HepG2 (cell line): ENCODE results near the gene C1R. TPM values are rescaled to one million over a fixed set of nuclear protein-coding genes. Genes with fewer than 3 reads are reported as not detected.

Experiments used
- ATAC-seq: fragments of 200-7000 bp; cut with Tn5 transposase; 3 replicates; pipeline ENCODE4 v1.9.1; 2020; ENCODE audit warnings: mild to moderate bottlenecking, moderate library complexity
- BruUV-seq: library from RNA; stranded (reverse); fragments of 400-500 nt; replicated peaks from 2 replicates; lab custom pipeline; 2021; lab: Mats Ljungman, UMichigan
- CTCF ChIA-PET: fragments of 300-600 bp; formaldehyde crosslinking; extraction: SDS; loops from one replicate; lab custom pipeline; 2021; ENCODE audit warnings: low total read pairs, inconsistent platforms, low intra/inter-chr PET ratio; lab: Yijun Ruan, JAX
- POLR2A ChIA-PET: fragments of 350-600 bp; sonication (Branson Sonifier 250); formaldehyde crosslinking; loops from one replicate; lab custom pipeline; 2020; ENCODE audit warnings: antibody characterized with exemption, inconsistent platforms; lab: Yijun Ruan, JAX
- DNase-seq: peaks from one replicate; pipeline ENCODE4 v3.0.0-alpha.2; 2015; ENCODE audit warnings: low spot score
- FAIRE-seq: peaks from 3 replicates; lab custom pipeline; 2011; peaks lifted over from hg19 to GRCh38; lab: Jason Lieb, UNC
- H2AFZ ChIP-seq: one replicate; pipeline ENCODE4 v1.6.1; 2011; ENCODE audit warnings: low read length, inconsistent platforms
- H3K27ac ChIP-seq: fragments of 300-600 bp; 3 replicates; pipeline ENCODE4 v1.8.0; 2011; ENCODE audit warnings: mixed run types, mild to moderate bottlenecking, mixed read lengths, low read length, inconsistent platforms; ENCODE audit not compliant: insufficient read depth; ENCODE audit errors: extremely low read length
- H3K27me3 ChIP-seq, 2 experiments: fragments of 200-600 bp in 1 of 2; 2 replicates in 1 of 2; 3 replicates in 1 of 2; pipeline versions ENCODE4 v1.6.0 to v1.8.0; 2011; ENCODE audit warnings: low read length in 2 of 2, mild to moderate bottlenecking in 2 of 2, moderate library complexity in 2 of 2, inconsistent platforms in 1 of 2; ENCODE audit not compliant: insufficient read depth in 2 of 2, control insufficient read depth in 1 of 2
- H3K36me3 ChIP-seq, 2 experiments: fragments of 200-600 bp in 1 of 2; replicated peaks in 1 of 2; 2 replicates in 1 of 2; 3 replicates in 1 of 2; pipeline versions ENCODE4 v1.5.1 to v1.8.0; 2011; ENCODE audit warnings: low read length in 2 of 2, inconsistent platforms in 1 of 2; ENCODE audit not compliant: insufficient read depth in 2 of 2, control insufficient read depth in 1 of 2
- H3K4me1 ChIP-seq: 2 replicates; pipeline ENCODE4 v1.5.1; 2012; ENCODE audit warnings: low read length, inconsistent platforms; ENCODE audit not compliant: insufficient read depth
- H3K4me2 ChIP-seq: 2 replicates; pipeline ENCODE4 v1.6.0; 2011; ENCODE audit warnings: low read depth, low read length, inconsistent platforms
- H3K4me3 ChIP-seq, 3 experiments: fragments of 200-600 bp in 1 of 3; sonication (generic), shearing (Covaris generic) in 1 of 3; replicated peaks in 1 of 3; 2 replicates each; pipeline ENCODE4 v1.5.1; 2011 to 2016; ENCODE audit warnings: low read length in 3 of 3, inconsistent platforms in 2 of 3, low read depth in 2 of 3, mild to moderate bottlenecking in 2 of 3, control low read depth in 1 of 3, mixed read lengths in 1 of 3; ENCODE audit not compliant: insufficient read depth in 1 of 3
- H3K79me2 ChIP-seq: one replicate; pipeline ENCODE4 v1.6.1; 2011; ENCODE audit warnings: low read length, inconsistent platforms; ENCODE audit not compliant: insufficient read depth
- H3K9ac ChIP-seq: 2 replicates; pipeline ENCODE4 v1.6.0; 2011; ENCODE audit warnings: mild to moderate bottlenecking, low read depth, low read length, inconsistent platforms; ENCODE audit not compliant: insufficient read depth
- H3K9me3 ChIP-seq: 2 replicates; pipeline ENCODE4 v1.5.1; 2012; ENCODE audit warnings: mild to moderate bottlenecking, low read length
- H4K20me1 ChIP-seq: 2 replicates; pipeline ENCODE4 v1.6.0; 2011; ENCODE audit warnings: inconsistent platforms, mild to moderate bottlenecking, low read length, moderate library complexity; ENCODE audit not compliant: insufficient read depth
- FOXK2 ChIP-seq: fragments of 450-650 bp; IDR thresholded peaks from 2 replicates; pipeline ENCODE4 v1.6.1; 2016
- HIVEP1 ChIP-seq: sonication (generic); formaldehyde crosslinking; IDR thresholded peaks from 2 replicates; pipeline ENCODE4 v1.4.0; 2020; ENCODE audit warnings: mild to moderate bottlenecking, missing genetic modification reagents
- KDM4B ChIP-seq: sonication (generic); formaldehyde crosslinking; IDR thresholded peaks from 2 replicates; pipeline ENCODE4 v1.4.0; 2020; ENCODE audit warnings: missing genetic modification reagents
- MTF1 ChIP-seq: sonication (generic); formaldehyde crosslinking; IDR thresholded peaks from 2 replicates; pipeline ENCODE4 v1.5.0; 2020; ENCODE audit warnings: missing genetic modification reagents
- MXD4 ChIP-seq: IDR thresholded peaks from 2 replicates; pipeline ENCODE4 v1.6.1; 2016; ENCODE audit warnings: mild to moderate bottlenecking, missing biosample characterization, missing genetic modification reagents
- SIX4 ChIP-seq: sonication (generic); formaldehyde crosslinking; IDR thresholded peaks from 2 replicates; pipeline ENCODE4 v1.4.0; 2020; ENCODE audit warnings: missing genetic modification reagents
- SNAPC5 ChIP-seq: sonication (generic); formaldehyde crosslinking; IDR thresholded peaks from 2 replicates; pipeline ENCODE4 v1.8.1; 2023; ENCODE audit warnings: mild to moderate bottlenecking, missing genetic modification reagents, borderline replicate concordance
- TBL1XR1 ChIP-seq: fragments of 150-350 bp; IDR thresholded peaks from 2 replicates; pipeline ENCODE4 v1.6.1; 2014; ENCODE audit warnings: borderline replicate concordance, low read length; ENCODE audit not compliant: partially characterized antibody
- ZNF367 ChIP-seq: sonication (generic); formaldehyde crosslinking; IDR thresholded peaks from 2 replicates; pipeline ENCODE4 v1.4.0; 2020; ENCODE audit warnings: missing genetic modification reagents, borderline replicate concordance
- ZNF557 ChIP-seq: sonication (generic); formaldehyde crosslinking; IDR thresholded peaks from 2 replicates; pipeline ENCODE4 v1.4.0; 2020; ENCODE audit warnings: missing genetic modification reagents
- ZNF75D ChIP-seq: sonication (generic); formaldehyde crosslinking; IDR thresholded peaks from 2 replicates; pipeline ENCODE4 v1.8.1; 2023; ENCODE audit warnings: missing genetic modification reagents, mild to moderate bottlenecking, borderline replicate concordance
- ZNF879 ChIP-seq: sonication (generic); formaldehyde crosslinking; IDR thresholded peaks from 2 replicates; pipeline ENCODE4 v1.8.1; 2023; ENCODE audit warnings: missing genetic modification reagents
- WGBS: methylation state at CpG from one replicate; pipeline ENCODE4 v1.1.6; 2017; ENCODE audit warnings: low lambda C conversion rate; 5-methylcytosine and 5-hydroxymethylcytosine counted together
- in situ Hi-C: cut with HindIII; loops from 2 replicates; pipeline ENCODE4 v1.10.0; 2017; ENCODE audit warnings: low pct_unique_long_range_greater_than_20kb; ENCODE audit not compliant: extremely low pct_ligation_motif_present
- intact Hi-C: fragments of 100-400 bp; cut with micrococcal nuclease; formaldehyde crosslinking; loops from one replicate; pipeline ENCODE4 v1.10.0; 2022; ENCODE audit not compliant: unreplicated experiment
- polyA plus RNA-seq, 8 experiments: library from polyadenylated mRNA; depleted of rRNA in 3 of 8; stranded (reverse) in 7 of 8; unstranded in 1 of 8; fragments of >200 nt; fragmentation: Illumina TruSeq in 4 of 8; extraction: Trizol in 4 of 8; gene quantifications; 2 replicates each; pipeline versions ENCODE4 v1.2.1 to v1.2.3, GENCODE V29; 2011 to 2016; ENCODE audit warnings: low read depth in 4 of 8, missing spikeins in 1 of 8, mixed read lengths in 1 of 8; ENCODE audit not compliant: insufficient read depth in 1 of 8
- total RNA-seq, 5 experiments: library from RNA; depleted of rRNA; stranded (reverse); fragments of >200 nt; fragmentation: Illumina TruSeq; extraction: Trizol; gene quantifications; 2 replicates each; pipeline ENCODE4 v1.2.3, GENCODE V29; 2016; ENCODE audit warnings: low read depth in 1 of 5
- TF ChIP-seq, protein P1 (sequence below): sonication (generic); formaldehyde crosslinking; conservative IDR thresholded peaks from 2 replicates; pipeline ENCODE4 v1.4.0; 2020; ENCODE audit warnings: missing genetic modification reagents
- TF ChIP-seq, protein P2 (sequence below): sonication (generic); formaldehyde crosslinking; IDR thresholded peaks from 2 replicates; pipeline ENCODE4 v1.5.0; 2020; ENCODE audit warnings: mild to moderate bottlenecking, missing genetic modification reagents

The C1R gene
- total and polyA plus RNA-seq, 2 of the 13 experiments (the other 11 are each of a cell fraction or from before 2014, with no cell fraction given), result 3.5 to 6.5 TPM

DNA sequence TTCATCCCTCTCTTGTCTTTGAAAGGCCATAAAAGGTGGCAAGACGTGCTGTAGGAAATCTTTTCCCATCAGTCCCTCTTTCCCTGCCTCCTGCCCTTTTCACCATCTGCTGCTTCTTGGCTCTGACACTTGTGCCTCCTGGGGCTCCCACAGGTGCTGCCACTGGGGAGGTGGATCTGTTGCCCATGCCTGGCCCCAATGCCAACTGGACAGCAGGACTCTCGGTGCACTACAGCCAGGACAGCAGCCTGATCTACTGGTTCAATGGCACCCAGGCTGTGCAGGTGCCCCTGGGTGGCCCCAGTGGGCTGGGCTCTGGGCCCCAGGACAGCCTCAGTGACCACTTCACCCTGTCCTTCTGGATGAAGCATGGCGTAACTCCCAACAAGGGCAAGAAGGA, 44.4 kb upstream of the C1R start:
- no peak for FAIRE-seq
- H3K4me1 ChIP-seq, result peaks cover 8% of the 10 kb centered on the region
- intact Hi-C loops, result no loop called here

More for the DNA sequence above, 44.4 kb upstream of the C1R start:
- Histone ChIP-seq H3K4me2 (no peak overlapping the region), H3K27me3 (no peaks in the 10 kb centered on the region), H3K79me2 (peaks cover 6% of the 10 kb centered on the region), H2AFZ (no peak overlapping the region), H3K4me3 (no peak overlapping the region), H4K20me1 (peaks cover 3% of the 10 kb centered on the region), H3K9me3 (no peaks in the 10 kb centered on the region), H3K27ac (no peak overlapping the region), H3K9ac (no peak overlapping the region), H3K36me3 (peaks cover 23 to 57% of the 10 kb centered on the region in 2 experiments)
- ChIA-PET CTCF (no interaction called here), POLR2A (interaction anchor here (0.9 kb wide), 1 partner anchor 13 kb away, joined by 3 read pairs; no protein-coding TSS in a partner anchor)
- in situ Hi-C loops, result no loop called here
- no TSS peak for BruUV-seq
- ATAC-seq (no peak), DNase-seq (no peak)
- no peak for TF ChIP-seq HIVEP1 (CRISPR knock-in tag)
- no peak for TF ChIP-seq ZNF557 (CRISPR knock-in tag)
- no peak for TF ChIP-seq TBL1XR1
- TF ChIP-seq, protein P1, sequence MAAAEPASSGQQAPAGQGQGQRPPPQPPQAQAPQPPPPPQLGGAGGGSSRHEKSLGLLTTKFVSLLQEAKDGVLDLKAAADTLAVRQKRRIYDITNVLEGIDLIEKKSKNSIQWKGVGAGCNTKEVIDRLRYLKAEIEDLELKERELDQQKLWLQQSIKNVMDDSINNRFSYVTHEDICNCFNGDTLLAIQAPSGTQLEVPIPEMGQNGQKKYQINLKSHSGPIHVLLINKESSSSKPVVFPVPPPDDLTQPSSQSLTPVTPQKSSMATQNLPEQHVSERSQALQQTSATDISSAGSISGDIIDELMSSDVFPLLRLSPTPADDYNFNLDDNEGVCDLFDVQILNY (CRISPR knock-in tag), result no peak
- TF ChIP-seq KDM4B, result no peak
- no peak for TF ChIP-seq MTF1 (CRISPR knock-in tag)
- no peak for TF ChIP-seq MXD4 (CRISPR knock-in tag)
- no peak for TF ChIP-seq ZNF75D (CRISPR knock-in tag)
- TF ChIP-seq SIX4 (CRISPR knock-in tag), result no peak
- no peak for TF ChIP-seq ZNF367
- no peak for TF ChIP-seq FOXK2
- no peak for TF ChIP-seq ZNF879
- TF ChIP-seq SNAPC5, result no peak
- TF ChIP-seq, protein P2, sequence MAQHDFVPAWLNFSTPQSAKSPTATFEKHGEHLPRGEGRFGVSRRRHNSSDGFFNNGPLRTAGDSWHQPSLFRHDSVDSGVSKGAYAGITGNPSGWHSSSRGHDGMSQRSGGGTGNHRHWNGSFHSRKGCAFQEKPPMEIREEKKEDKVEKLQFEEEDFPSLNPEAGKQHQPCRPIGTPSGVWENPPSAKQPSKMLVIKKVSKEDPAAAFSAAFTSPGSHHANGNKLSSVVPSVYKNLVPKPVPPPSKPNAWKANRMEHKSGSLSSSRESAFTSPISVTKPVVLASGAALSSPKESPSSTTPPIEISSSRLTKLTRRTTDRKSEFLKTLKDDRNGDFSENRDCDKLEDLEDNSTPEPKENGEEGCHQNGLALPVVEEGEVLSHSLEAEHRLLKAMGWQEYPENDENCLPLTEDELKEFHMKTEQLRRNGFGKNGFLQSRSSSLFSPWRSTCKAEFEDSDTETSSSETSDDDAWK (CRISPR knock-in tag), result no peak
- 97% methylated on average over 2 of the region's 3 CpGs for WGBS
